Ishikawa (cell line): ENCODE data around the gene MCAT.

Experiments
- CEBPB ChIP-seq: IDR thresholded peaks from 2 replicates; pipeline ENCODE4 v1.6.1; 2012
- CREB1 ChIP-seq: IDR thresholded peaks from 2 replicates; pipeline ENCODE4 v1.6.1; 2012; ENCODE audit warnings: low read depth
- EGR1 ChIP-seq: IDR thresholded peaks from 2 replicates; pipeline ENCODE4 v1.6.1; 2012
- EP300 ChIP-seq: IDR thresholded peaks from 2 replicates; pipeline ENCODE4 v1.6.1; 2012; ENCODE audit warnings: borderline replicate concordance
- FOXM1 ChIP-seq: IDR thresholded peaks from 2 replicates; pipeline ENCODE4 v1.6.1; 2012; ENCODE audit warnings: low read depth, borderline replicate concordance
- NFIC ChIP-seq: IDR thresholded peaks from 2 replicates; pipeline ENCODE4 v1.6.1; 2012
- RAD21 ChIP-seq: IDR thresholded peaks from 2 replicates; pipeline ENCODE4 v1.6.1; 2012; ENCODE audit warnings: low read depth
- TAF1 ChIP-seq: IDR thresholded peaks from 2 replicates; pipeline ENCODE4 v1.6.1; 2012; ENCODE audit warnings: low read depth, mild to moderate bottlenecking
- TCF12 ChIP-seq: IDR thresholded peaks from 2 replicates; pipeline ENCODE4 v1.6.1; 2012; ENCODE audit warnings: low read depth
- TEAD4 ChIP-seq: IDR thresholded peaks from 2 replicates; pipeline ENCODE4 v1.6.1; 2012
- YY1 ChIP-seq: IDR thresholded peaks from 2 replicates; pipeline ENCODE4 v1.6.1; 2012; ENCODE audit warnings: low read depth
- ZBTB7A ChIP-seq: IDR thresholded peaks from 2 replicates; pipeline ENCODE4 v1.6.1; 2012; ENCODE audit warnings: low read depth
- TF ChIP-seq, protein P1 (sequence below): IDR thresholded peaks from 2 replicates; pipeline ENCODE4 v1.6.1; 2012; ENCODE audit warnings: low read depth, mild to moderate bottlenecking
- TF ChIP-seq, protein P2 (sequence below): IDR thresholded peaks from 2 replicates; pipeline ENCODE4 v1.6.1; 2012
- TF ChIP-seq, protein P3 (sequence below): IDR thresholded peaks from 2 replicates; pipeline ENCODE4 v1.6.1; 2012

MCAT gene

DNA sequence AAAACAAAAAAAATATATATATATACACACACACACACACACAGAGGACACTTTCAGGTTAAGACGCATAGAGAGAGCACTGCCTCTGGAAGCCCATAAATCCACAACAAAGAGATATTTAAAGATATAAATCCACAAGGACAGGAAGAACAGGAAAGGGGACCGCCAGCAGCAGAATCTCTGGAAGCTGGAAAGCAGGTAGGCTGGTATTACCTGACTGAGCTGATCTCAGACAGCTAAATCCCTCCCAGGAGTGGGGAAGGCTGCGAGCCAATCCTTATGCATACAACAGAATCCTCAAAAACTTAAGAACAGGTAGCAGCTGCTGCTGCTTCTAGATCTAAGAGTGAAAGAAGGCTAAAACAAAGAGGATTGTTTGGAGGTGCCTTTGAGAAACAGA lies 1.8 kb upstream of the MCAT start:
- TF ChIP-seq FOXM1 (no peak), ZBTB7A (no peak), EP300 (no peak), TCF12 (no peak), CEBPB (no peak), RAD21 (no peak), YY1 (no peak), EGR1 (no peak), CREB1 (no peak), NFIC (no peak), TEAD4 (no peak)
- TF ChIP-seq, protein P1, sequence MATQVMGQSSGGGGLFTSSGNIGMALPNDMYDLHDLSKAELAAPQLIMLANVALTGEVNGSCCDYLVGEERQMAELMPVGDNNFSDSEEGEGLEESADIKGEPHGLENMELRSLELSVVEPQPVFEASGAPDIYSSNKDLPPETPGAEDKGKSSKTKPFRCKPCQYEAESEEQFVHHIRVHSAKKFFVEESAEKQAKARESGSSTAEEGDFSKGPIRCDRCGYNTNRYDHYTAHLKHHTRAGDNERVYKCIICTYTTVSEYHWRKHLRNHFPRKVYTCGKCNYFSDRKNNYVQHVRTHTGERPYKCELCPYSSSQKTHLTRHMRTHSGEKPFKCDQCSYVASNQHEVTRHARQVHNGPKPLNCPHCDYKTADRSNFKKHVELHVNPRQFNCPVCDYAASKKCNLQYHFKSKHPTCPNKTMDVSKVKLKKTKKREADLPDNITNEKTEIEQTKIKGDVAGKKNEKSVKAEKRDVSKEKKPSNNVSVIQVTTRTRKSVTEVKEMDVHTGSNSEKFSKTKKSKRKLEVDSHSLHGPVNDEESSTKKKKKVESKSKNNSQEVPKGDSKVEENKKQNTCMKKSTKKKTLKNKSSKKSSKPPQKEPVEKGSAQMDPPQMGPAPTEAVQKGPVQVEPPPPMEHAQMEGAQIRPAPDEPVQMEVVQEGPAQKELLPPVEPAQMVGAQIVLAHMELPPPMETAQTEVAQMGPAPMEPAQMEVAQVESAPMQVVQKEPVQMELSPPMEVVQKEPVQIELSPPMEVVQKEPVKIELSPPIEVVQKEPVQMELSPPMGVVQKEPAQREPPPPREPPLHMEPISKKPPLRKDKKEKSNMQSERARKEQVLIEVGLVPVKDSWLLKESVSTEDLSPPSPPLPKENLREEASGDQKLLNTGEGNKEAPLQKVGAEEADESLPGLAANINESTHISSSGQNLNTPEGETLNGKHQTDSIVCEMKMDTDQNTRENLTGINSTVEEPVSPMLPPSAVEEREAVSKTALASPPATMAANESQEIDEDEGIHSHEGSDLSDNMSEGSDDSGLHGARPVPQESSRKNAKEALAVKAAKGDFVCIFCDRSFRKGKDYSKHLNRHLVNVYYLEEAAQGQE: no peak
- TF ChIP-seq, protein P2, sequence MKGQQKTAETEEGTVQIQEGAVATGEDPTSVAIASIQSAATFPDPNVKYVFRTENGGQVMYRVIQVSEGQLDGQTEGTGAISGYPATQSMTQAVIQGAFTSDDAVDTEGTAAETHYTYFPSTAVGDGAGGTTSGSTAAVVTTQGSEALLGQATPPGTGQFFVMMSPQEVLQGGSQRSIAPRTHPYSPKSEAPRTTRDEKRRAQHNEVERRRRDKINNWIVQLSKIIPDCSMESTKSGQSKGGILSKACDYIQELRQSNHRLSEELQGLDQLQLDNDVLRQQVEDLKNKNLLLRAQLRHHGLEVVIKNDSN: no peak

DNA sequence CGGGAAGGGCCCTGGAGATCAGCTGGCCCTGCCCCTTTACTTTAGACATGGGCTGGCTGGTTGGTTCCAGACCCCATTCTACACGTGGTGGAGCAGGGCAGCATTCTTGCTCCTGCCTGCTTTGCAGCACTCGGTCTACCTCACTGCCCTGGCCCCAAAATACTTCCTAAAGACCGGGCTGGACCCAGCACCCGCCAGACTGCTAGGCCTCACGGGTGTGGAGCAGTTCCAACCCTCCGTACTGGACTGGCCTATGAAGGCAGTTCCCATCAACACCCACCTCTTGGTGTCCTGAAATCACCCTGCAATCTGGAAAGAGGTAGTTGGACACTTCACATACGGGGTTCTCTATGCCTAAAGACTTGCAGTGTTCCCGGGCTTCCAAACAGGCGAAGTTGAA lies 6.4 kb downstream of the MCAT start:
- TF ChIP-seq, protein P2: no peak
- TF ChIP-seq EGR1 (no peak), TEAD4 (no peak), TAF1 (no peak), NFIC (no peak), CEBPB (no peak), RAD21 (no peak), ZBTB7A (no peak), TCF12 (no peak)
- TF ChIP-seq, protein P1: no peak
- TF ChIP-seq, protein P3, sequence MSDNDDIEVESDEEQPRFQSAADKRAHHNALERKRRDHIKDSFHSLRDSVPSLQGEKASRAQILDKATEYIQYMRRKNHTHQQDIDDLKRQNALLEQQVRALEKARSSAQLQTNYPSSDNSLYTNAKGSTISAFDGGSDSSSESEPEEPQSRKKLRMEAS: no peak

DNA sequence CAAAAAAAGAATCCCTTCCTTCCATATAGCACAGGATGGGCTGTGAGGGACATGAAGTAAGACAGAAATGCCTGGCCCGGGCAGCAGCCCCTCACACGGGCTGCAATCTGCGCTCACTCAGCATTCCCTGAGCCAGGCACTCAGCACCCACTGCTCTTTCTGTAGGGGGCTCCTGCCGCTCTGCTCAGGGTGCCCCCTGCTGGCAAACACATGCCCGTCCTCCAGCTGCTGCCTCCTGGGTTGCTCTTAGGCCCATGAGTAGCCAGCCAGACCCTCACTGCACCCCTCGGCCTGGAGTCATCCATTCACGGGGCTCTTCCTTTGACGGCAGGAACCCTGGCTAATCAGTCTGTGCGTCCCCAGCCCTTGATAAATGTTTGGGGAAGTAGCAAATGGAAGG lies 6.9 kb downstream of the MCAT start:
- TF ChIP-seq CREB1: no peak
- TF ChIP-seq CEBPB: no peak
- TF ChIP-seq NFIC: no peak
- peak; percentile 48; the same call in 1 of the 2 replicates for TF ChIP-seq RAD21

DNA sequence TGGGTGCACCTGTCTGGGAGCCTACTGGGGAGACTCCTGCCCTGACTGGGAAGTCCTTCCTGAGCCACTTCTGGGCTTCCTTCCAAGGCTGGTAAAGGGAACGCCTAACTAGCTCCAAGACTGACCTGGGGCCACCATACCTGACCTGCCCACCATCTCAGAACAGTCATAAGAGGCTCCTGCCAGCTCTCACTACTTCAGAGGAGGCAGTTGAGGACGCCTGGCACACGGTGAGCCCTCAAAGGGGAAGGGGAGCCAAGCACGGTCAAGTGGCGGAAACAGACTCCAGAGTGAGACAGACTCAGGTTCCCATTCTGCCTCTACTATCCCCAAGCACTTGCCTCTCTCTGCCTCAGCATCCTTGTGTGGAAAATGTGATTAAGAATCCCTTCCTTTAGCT lies 7.6 kb downstream of the MCAT start:
- TF ChIP-seq EGR1: no peak
- TF ChIP-seq TEAD4: no peak
- TF ChIP-seq CEBPB: no peak
- TF ChIP-seq, protein P1: no peak
- TF ChIP-seq EP300: no peak
- TF ChIP-seq, protein P3: no peak
- TF ChIP-seq FOXM1: no peak
- no peak for TF ChIP-seq TAF1
- TF ChIP-seq YY1: no peak
- no peak for TF ChIP-seq ZBTB7A
- no peak for TF ChIP-seq CREB1
- no peak for TF ChIP-seq NFIC
- TF ChIP-seq, protein P2: no peak
- no peak for TF ChIP-seq RAD21
- TF ChIP-seq TCF12: no peak
